Effector memory CD8-positive, alpha-beta T cell (primary cell): ENCODE data around the gene SPTB.

Experiments
- ATAC-seq: fragments of 150-1000 bp; cut with Tn5 transposase; replicated peaks from 2 replicates; pipeline ENCODE4 v1.10.0; 2021; ENCODE audit warnings: mild to moderate bottlenecking, moderate library complexity
- DNase-seq, 3 experiments: peaks; one replicate each; pipeline ENCODE4 v3.0.0; 2021
- H3K27ac Mint-ChIP-seq, 2 donors: one replicate each; pipeline ENCODE4 v1.8.0; 2022; ENCODE audit warnings: mild to moderate bottlenecking in 2 of 2, mixed read lengths in 2 of 2, moderate library complexity in 2 of 2
- H3K27me3 Mint-ChIP-seq, 2 donors: one replicate each; pipeline ENCODE4 v1.8.0; 2022; ENCODE audit warnings: mixed read lengths in 2 of 2
- H3K36me3 Mint-ChIP-seq: one replicate; pipeline ENCODE4 v1.8.0; 2022; ENCODE audit warnings: mild to moderate bottlenecking, moderate library complexity, mixed read lengths; ENCODE audit not compliant: insufficient read depth
- H3K4me1 Mint-ChIP-seq, 2 donors: one replicate each; pipeline ENCODE4 v1.8.0; 2022; ENCODE audit warnings: low read depth in 2 of 2, mixed read lengths in 2 of 2
- H3K4me3 Mint-ChIP-seq, 2 donors: one replicate each; pipeline ENCODE4 v1.8.0; 2022; ENCODE audit warnings: mild to moderate bottlenecking in 2 of 2, mixed read lengths in 2 of 2, moderate library complexity in 2 of 2
- H3K9me3 Mint-ChIP-seq, 2 donors: one replicate each; pipeline ENCODE4 v1.8.0; 2022; ENCODE audit warnings: mixed read lengths in 2 of 2

SPTB gene

DNA sequence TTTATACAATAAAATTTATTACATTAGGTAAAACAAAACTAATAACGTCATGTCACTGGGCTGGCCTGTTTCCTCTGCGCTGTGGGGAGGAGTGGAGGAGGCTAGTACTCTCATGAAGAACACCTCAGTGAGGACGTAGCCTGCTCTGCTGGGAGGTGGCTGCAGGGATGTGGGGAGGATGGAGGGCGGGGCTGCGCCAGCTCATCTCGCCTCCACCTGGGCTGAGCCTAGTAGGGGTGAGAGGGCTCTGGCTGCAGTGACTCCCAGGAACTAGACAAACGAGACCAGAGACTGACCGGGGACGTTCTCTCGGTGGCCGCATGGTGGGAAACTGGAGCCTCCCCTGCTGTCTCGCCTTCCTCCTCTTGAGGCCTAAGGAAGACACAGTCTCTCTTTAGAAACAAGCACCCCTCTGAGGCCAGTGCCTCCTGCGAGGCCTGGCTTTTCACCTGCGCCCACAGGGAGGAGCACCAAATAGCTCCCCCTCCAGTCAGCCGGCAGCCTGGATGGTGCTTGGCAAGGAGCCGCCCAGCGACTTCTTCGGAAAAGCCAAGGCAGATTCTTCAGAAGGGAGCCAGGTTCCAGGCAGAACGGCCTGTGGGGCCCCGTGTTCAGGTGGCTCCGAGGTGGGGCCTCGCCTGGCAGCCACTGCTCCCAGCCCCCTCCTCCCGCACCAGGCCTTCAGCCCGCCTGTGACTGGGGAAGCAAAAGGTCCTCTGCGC lies 113.1 kb downstream of the SPTB start:
- ATAC-seq (no peak), DNase-seq (no peak)
- Mint-ChIP-seq H3K9me3 (no peaks in the 10 kb centered on the region), H3K36me3 (peaks cover 5% of the 10 kb centered on the region), H3K27me3 (peaks cover 0 to 6% of the 10 kb centered on the region in 2 donors), H3K4me3 (no peak overlapping the region), H3K4me1 (peaks cover 19 to 31% of the 10 kb centered on the region in 2 donors), H3K27ac (no peak overlapping the region)

DNA sequence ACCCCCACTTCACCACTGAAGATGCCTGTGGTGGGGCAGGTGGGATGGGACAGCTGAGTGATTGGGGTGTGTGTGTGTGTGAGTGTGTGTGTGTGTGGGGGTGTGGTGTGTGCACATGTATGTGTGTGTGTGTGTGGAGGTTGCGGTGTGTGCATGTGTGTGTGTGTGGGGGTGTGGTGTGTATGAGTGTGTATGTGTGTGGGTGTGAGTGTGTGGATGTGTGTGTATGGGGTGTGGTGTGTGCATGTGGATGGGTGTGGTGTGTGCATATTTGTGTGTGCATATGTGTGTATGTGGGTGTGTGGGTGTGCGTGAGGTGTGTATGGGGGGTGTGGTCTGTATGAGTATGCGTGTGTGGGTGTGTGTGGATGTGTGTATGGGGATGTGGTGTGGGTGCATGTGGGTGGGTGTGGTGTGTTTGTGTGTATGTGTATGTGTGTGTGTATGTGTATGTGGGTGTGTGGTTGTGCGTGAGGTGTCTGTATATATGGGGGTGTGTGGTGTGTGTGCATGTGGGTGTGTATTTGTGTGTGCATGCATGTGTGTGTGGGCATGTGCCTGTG lies 113.9 kb downstream of the SPTB start:
- Mint-ChIP-seq H3K4me3 (no peak overlapping the region), H3K27ac (no peak overlapping the region), H3K27me3 (no peaks in the 10 kb centered on the region), H3K4me1 (peaks cover 20 to 39% of the 10 kb centered on the region in 2 donors), H3K36me3 (peaks cover 5% of the 10 kb centered on the region), H3K9me3 (no peaks in the 10 kb centered on the region)
- DNase-seq (no peak), ATAC-seq (no peak)

DNA sequence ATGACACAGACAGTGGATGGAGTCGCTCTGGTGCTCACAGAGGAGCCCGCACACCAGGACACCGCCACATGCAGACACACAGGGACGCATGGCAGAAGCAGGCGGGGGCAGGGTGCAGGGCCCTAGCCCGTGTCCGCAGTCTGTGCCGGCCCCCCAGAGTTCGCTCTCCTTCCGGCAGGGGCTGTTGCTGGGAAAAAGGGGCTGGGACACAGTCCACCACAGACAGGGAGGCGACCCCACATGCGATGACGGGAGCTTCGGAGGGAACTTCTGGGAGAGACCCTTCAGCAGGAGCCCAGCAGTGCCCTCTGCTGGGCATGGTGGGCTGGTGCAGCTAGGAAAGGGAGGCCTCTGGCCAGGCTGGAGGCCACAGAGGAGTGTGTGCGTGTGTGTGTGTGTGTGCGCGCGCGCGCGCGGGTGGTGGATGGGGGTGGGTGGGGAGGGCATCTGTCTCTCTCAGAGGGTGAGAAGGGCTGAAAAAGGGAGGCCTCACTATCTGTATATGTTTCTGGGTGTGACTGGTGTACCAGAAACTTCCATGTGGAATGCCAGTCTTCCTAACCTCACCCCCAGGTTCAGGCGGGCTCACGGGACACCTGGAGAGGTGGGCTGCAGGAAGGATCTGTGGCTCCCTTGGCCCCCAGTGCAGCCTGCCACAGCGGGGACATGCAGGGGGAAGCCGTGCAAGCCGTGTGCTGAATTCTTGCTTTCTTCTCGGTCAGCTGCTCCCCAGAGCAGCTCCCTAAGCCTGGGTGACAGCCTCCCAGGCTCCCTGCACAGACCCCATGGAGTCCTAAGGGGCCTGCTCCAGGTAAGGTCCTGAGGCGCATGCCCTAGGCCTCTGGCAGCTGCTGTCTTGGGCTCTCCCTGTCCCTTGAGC lies 114.8 kb downstream of the SPTB start:
- Mint-ChIP-seq H3K9me3 (no peaks in the 10 kb centered on the region), H3K4me3 (peak overlapping the region; percentile 54 to 69), H3K27ac (peak overlapping the region in 1 of 2 donors; percentile 51), H3K27me3 (no peaks in the 10 kb centered on the region), H3K4me1 (peaks cover 27 to 46% of the 10 kb centered on the region in 2 donors), H3K36me3 (peaks cover 10% of the 10 kb centered on the region)
- DNase-seq, result peak; percentile 61 to 65 (median 65)
- peak; percentile 80 for ATAC-seq

DNA sequence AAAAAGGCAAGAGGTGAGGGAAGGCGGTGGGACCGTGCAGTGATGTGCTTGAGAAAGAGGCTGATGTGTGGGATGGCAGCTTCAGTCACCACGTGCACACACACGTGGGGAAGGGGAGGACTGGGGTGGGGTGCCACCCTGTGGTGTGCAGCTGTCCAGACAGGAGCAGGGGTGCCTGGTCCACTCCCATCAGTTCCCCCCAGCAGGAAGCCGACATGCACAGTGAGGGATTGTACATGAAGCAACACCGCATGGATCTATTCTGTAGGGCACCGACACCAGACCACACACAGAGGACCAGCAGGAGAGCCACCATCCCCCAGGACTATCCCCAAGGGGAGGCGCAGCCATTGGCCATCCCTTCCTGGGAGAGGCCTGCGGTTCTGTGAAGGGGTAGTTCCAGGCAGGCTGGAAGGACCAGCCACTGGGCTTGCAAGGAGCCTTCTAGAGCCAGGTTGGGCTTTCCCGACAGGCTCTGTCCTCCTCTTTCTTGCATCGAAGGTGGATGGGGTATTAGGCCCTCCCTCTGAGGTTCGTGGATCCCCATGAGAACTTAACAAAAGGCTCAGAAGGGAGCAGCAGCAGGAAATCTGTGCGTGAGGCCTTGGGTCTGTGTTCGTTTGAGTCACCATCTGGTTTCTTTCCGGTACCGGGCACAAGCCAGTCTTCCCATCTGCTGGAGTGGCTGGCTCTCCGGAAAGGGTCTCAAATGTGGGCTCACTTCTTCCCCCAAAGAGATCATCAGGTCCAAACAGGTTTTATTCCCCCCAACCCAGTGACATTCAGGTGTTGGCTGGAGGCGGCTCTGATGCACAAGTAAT lies 115.7 kb downstream of the SPTB start:
- no peak for ATAC-seq
- Mint-ChIP-seq H3K4me3 (peak overlapping the region; percentile 54 to 69), H3K27me3 (no peaks in the 10 kb centered on the region), H3K4me1 (peaks cover 33 to 54% of the 10 kb centered on the region in 2 donors), H3K9me3 (no peaks in the 10 kb centered on the region), H3K36me3 (peaks cover 10% of the 10 kb centered on the region), H3K27ac (peak overlapping the region in 1 of 2 donors; percentile 51)
- no peak for DNase-seq

DNA sequence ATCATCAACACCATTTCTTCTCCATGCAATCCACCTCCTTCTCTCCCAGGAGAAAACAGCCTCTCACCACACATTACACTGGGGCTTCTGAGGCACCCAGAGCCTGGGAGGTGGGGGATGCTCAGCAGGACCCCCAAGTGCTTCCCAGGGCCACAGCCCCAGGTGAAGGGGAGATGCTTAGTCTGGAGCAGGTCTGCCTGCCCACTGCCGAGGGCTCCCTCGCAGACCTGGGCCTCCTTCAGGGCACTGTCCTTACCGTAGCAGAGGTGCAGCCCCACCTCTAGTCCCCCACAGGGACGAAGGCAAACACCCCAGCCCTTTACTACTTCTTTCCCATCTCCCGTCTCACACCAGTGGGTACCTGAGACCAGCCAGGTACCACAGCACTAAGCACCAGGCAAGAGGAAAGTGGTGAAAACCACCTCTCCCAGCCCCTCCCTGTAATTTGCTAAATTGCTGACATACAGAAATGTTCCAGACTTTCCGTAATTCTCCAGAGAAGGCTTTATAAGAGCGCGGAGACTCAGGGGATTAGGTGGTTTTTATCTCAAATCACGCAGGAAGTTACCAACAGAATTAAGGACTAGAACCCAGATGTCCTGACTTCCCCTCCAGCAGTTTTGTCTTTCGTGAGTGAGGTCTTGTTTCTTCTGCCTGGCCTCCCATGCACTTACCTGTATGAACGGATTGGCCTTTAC lies 116.5 kb downstream of the SPTB start:
- Mint-ChIP-seq H3K9me3 (no peaks in the 10 kb centered on the region), H3K4me3 (peak overlapping the region in 1 of 2 donors; percentile 69), H3K4me1 (peaks cover 38 to 61% of the 10 kb centered on the region in 2 donors), H3K27ac (no peak overlapping the region), H3K27me3 (no peaks in the 10 kb centered on the region), H3K36me3 (peaks cover 10% of the 10 kb centered on the region)
- DNase-seq, result no peak
- ATAC-seq, result no peak

DNA sequence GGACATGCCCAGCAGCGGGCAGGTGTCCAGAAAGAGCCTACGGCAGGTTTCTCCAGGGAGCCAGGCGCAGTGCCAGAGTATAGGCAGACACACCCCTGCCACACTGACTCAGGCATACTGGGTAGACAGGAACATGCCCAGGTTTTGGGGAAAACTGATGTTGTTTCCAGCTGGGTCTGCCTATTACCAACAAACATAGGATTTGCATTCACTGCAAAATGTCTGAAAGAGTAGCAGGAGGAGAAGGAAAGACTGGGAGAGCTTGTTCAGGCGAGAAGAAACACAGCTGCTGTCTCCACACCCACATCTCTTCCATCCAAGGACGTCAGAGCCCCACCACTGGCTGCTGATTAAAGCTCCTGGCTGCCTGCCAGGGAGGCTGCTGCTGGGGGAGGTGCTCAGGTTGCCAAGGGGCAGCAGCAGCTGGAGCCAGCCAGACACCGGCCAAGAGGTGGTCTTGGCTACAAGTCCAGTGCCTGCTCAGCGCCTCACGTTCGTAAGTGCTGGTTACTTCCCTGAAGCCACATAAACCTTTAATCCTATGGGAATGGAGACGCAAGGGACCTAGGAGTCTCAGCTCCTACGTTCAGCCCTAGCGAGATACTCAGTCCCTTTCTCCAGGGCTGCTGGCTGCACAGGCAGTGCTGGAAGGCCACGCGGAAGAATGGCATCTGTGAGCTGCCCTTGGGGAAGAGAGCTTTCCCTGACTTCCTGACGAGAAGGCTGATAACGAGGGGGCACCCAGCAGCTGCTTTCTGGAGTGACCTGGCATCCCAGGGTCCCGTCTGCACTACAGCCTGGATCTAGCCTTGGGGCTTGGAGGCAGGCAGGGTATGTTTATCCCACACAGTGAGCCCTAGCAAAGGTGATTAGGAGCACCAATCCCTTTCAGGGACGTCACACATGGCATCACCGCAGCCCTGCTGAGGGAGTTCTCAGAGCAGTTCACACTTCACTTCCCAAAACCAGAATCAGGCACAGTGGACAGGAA lies 117.4 kb downstream of the SPTB start:
- ATAC-seq (peak; percentile 32), DNase-seq (peak; percentile 35 to 41 (median 36))
- Mint-ChIP-seq H3K27ac (peak overlapping the region; percentile 6 to 96), H3K4me3 (peak overlapping the region in 1 of 2 donors; percentile 40), H3K36me3 (peaks cover 10% of the 10 kb centered on the region), H3K4me1 (peaks cover 39 to 67% of the 10 kb centered on the region in 2 donors), H3K27me3 (no peaks in the 10 kb centered on the region), H3K9me3 (no peaks in the 10 kb centered on the region)

DNA sequence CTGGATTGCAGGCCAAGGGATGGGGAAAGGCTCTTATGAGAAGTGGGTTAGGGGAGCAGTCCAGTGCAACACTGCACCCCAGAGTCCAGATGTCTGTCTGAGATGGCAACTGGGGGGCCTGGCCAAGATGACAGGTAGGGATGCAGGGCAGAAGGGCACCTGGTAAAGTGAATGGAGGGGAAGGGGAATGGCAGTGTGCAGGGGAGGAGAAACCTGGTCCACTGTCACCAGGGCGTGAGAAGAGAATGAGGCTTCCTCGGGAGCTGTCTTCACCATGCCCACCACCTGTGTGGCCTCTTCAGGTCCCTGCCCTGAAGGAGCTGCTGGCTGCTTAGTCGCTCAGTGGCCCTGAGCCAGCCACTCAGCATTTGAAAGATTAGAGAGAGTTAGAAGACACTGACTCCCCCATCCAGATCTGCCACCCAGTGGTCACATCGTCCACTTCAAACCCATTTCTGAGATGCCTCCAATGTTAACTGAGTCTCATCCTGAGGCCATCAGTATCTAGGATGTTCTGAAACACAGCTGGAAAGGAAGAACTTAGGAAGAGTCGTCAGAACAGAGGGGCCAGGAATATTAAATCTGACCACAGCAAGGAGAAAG lies 118.2 kb downstream of the SPTB start:
- Mint-ChIP-seq H3K4me3 (peak overlapping the region in 1 of 2 donors; percentile 40), H3K27me3 (no peaks in the 10 kb centered on the region), H3K36me3 (peaks cover 13% of the 10 kb centered on the region), H3K9me3 (no peaks in the 10 kb centered on the region), H3K4me1 (peaks cover 47 to 74% of the 10 kb centered on the region in 2 donors), H3K27ac (peak overlapping the region; percentile 6 to 96)
- DNase-seq, result no peak
- no peak for ATAC-seq

DNA sequence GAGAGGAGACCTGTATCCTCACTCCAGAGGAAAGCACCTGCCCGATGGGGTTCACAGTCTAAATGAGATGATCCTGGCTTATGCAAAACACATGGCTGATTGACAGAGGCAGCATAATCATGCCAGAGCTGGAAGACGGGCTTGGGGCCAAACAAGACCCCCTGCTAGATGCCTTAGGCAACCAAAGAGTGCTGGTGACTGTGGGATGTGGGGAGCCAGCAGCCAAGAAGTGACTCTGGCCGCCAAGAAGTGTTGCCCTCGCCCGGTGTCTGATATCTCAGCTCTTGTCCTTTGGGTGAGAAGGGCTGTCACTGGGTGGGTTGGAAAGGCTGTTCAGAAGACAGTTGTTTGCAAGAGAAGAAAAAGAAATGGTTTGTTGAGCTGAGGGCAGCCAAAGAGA lies 118.8 kb downstream of the SPTB start:
- DNase-seq, result no peak
- peaks cover 48 to 79% of the 10 kb centered on the region in 2 donors for H3K4me1 Mint-ChIP-seq
- H3K36me3 Mint-ChIP-seq, result peaks cover 13% of the 10 kb centered on the region
- no peak for ATAC-seq
- no peaks in the 10 kb centered on the region for H3K9me3 Mint-ChIP-seq
- peak overlapping the region in 1 of 2 donors; percentile 40 for H3K4me3 Mint-ChIP-seq
- H3K27me3 Mint-ChIP-seq, result no peaks in the 10 kb centered on the region
- peak overlapping the region in 1 of 2 donors; percentile 96 for H3K27ac Mint-ChIP-seq

DNA sequence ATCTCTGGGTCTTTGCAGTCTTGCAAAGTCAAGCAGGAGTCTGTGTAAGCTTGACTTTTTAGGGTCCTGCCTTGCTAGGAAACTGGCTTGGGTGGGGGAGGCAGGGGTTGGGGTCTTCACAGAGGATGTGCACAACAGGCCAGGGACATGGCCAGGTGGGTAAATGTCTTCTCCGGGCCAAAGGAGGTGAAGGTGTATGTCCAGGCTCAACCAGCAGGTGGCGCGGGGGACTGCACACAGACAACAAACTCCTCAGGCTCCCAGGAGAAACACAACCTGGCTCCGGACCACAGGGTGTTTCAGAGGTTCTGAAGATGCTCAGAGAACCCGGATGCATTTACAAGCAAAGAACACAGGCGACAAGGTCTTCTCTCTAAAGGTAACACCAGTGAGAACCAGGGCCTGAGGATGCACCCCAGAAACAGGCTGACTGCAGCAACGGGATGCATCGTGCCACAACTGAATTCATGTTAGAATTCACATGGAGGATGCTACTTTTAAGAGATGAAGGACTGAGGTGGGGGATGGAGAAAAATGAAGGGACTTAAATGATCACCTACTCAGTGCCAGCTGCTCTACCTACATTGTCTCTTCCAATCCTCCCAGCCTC lies 119.5 kb downstream of the SPTB start:
- Mint-ChIP-seq H3K27ac (peak overlapping the region; percentile 50 to 96), H3K4me3 (peak overlapping the region in 1 of 2 donors; percentile 67), H3K4me1 (peaks cover 54 to 79% of the 10 kb centered on the region in 2 donors), H3K27me3 (no peaks in the 10 kb centered on the region), H3K36me3 (peaks cover 13% of the 10 kb centered on the region), H3K9me3 (no peaks in the 10 kb centered on the region)
- ATAC-seq (no peak), DNase-seq (peak; percentile 55 to 57 (median 56))

DNA sequence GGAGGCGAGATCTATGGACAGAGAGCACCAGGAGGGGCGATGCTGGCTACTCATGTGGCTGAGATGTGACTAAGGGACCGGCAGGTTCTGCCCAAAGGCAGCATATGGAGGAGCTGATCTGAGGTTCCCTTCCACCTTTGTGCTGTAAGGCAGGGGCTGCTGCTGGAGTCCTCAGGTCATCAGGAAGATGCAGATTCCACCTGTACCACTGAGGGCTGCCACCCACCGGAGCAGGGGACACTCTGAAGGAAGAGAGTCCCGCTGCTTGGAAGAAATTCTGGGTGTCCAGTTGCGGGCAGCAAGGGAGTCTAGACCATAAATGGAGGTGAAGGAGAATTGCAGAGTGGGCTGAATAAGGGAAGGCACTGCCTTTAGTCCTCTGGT lies 120.2 kb downstream of the SPTB start:
- DNase-seq (no peak), ATAC-seq (no peak)
- Mint-ChIP-seq H3K4me3 (peak overlapping the region in 1 of 2 donors; percentile 67), H3K9me3 (no peaks in the 10 kb centered on the region), H3K36me3 (peaks cover 11% of the 10 kb centered on the region), H3K27me3 (no peaks in the 10 kb centered on the region), H3K4me1 (peaks cover 59 to 83% of the 10 kb centered on the region in 2 donors), H3K27ac (peak overlapping the region; percentile 50 to 96)
